ENCODE measurements around the gene RCAN2.

GRCh38 chr6:46235242-46235641, 256.0 kb downstream of the RCAN2 start:
- TF ChIP-seq CTCF (conservative IDR thresholded peaks at IDR 0.05; ENCODE audit: low read depth, low read length) (no peak), EZH2 (IDR thresholded peaks at IDR 0.05; ENCODE audit: borderline replicate concordance, low read depth, low read length, poor library complexity, severe bottlenecking) (no peak)

All from A673 (cell line).